OCI-LY7 (cell line): ENCODE measurements around the gene HDAC9.

Experiments used
- EZH2phosphoT487 ChIP-seq: fragments of 200-600 bp; sonication (generic); IDR thresholded peaks from 2 replicates; pipeline ENCODE4 v1.6.1; 2018; ENCODE audit warnings: low read depth, borderline replicate concordance, mild to moderate bottlenecking, mixed run types, antibody characterized with exemption, low read length, moderate library complexity, mixed read lengths
- TF ChIP-seq, protein P1 (sequence below): fragments of 200-600 bp; sonication (generic); conservative IDR thresholded peaks from 2 replicates; pipeline ENCODE4 v1.5.1; 2014; ENCODE audit warnings: mild to moderate bottlenecking, antibody characterized with exemption, low read length, moderate library complexity, mixed read lengths

DNA sequence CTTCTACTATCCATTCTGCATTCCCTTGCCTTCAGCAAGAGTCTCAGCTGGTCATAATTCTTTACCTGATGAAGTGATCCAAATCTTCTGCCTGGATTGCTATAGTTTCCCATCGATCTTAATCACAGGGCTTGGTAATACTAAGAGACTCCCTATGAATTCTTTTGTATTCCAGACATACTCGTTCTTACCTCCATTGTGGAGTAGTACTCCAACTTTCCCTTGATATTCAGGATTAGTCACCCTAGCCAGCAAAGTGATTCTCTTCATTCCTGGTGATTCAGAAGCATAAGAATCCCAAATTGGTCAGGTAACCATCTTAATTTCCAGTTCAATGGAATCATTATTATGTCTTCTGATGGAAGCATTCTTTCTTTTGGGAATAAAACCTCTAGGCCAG, 525.2 kb downstream of the HDAC9 start:
- TF ChIP-seq, protein P1, sequence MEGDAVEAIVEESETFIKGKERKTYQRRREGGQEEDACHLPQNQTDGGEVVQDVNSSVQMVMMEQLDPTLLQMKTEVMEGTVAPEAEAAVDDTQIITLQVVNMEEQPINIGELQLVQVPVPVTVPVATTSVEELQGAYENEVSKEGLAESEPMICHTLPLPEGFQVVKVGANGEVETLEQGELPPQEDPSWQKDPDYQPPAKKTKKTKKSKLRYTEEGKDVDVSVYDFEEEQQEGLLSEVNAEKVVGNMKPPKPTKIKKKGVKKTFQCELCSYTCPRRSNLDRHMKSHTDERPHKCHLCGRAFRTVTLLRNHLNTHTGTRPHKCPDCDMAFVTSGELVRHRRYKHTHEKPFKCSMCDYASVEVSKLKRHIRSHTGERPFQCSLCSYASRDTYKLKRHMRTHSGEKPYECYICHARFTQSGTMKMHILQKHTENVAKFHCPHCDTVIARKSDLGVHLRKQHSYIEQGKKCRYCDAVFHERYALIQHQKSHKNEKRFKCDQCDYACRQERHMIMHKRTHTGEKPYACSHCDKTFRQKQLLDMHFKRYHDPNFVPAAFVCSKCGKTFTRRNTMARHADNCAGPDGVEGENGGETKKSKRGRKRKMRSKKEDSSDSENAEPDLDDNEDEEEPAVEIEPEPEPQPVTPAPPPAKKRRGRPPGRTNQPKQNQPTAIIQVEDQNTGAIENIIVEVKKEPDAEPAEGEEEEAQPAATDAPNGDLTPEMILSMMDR, result no peak
- no peak for TF ChIP-seq EZH2phosphoT487
